Measurements from ENCODE around the gene CRISPLD2.

Gene CRISPLD2

DNA sequence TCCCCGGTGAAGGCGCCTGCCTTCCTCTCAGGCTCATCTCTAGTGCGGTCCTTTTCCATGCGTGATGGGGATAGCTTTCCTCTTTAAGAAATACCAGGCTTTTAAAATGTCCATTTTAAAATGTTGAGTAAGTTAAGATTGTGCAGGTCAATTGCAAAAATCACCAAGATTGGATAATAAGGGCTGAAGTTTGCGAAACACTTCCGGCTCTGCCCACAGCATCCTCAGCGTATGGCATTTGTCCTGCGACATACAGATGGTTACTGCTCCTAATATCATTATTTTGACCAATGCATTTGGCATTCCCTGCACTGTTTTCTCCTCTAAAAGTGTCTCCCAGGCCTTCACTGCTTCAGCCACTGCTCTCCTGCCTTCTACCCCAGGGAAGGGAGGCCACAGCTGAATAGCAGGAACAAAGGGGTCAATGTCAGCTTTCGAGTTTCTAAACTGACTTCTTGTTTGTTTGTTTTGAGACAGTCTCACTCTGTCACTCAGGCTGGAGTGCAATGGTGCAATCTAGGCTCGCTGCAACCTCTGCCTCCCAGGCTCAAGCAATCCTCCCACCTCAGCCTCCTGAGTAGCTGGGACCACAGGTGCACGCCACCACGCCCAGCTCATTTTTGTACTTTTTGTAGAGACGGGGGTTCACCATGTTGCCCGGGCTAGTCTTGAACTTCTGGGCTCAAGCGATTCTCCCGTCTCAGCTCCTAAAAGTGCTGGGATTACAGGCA lies 91.9 kb downstream of the CRISPLD2 start:
- no peak for DNase-seq (ENCODE audit: low read depth in 3 of 3)

DNA sequence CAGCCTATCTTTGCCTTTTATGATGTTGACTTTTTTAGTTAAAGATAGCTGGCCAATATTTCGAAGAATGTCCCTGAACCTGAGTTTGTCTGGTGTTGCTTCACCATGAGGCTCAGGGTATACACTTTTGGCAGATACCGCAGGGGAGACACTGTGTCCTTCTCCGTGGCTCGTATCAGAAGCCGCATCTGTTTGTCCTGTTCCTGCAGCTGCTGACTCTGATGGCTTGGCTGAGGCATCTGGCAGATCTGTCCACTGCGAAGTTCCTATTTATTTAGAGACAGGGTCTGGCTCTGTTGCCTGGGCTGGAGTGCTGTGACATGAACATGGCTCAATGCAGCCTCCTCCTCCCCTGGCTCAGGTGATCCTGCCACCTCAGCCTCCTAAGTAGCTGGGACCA lies 93.5 kb downstream of the CRISPLD2 start:
- no peak for DNase-seq (ENCODE audit: low read depth in 3 of 3)

DNA sequence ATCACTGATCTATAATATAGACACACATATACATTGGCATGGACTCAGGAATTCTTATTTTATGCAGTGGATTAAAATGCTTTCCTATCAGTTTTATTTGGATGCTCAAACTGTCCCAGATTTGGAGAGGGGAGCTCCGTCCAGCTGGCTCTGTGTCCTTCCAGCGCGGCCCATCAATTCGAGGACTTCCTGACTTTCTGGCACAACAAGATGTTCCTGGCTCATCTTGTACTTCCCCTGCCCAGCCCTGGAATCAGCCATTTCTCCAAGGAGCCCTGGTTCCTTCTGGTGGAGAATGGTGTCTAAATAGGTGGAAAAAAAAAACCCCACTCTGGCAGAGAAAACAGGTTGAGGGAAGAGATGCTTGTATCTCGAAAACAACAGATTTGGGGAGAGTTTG lies 94.5 kb downstream of the CRISPLD2 start:
- DNase-seq (ENCODE audit: low read depth in 3 of 3), result no peak

DNA sequence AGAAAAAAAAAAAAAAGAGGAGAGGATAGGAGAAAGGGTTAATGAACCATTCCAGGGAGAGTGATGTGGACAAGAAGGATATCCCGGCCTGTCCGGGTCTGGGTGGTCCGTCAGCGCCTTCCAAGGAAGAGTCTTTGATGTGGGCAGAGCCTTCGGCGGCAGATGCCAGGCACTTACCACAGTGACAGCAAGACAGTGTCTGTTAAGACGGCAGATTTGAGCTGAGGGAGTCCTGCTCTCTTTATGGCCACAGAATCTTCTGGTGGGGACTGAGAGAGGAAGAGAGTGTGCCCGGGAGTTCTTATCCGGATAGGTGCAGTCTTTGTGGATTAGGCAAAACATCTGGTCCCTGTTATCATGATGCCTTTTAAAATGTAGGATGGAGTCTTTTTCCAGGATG lies 96.4 kb downstream of the CRISPLD2 start:
- no peak for DNase-seq (ENCODE audit: low read depth in 3 of 3)

DNA sequence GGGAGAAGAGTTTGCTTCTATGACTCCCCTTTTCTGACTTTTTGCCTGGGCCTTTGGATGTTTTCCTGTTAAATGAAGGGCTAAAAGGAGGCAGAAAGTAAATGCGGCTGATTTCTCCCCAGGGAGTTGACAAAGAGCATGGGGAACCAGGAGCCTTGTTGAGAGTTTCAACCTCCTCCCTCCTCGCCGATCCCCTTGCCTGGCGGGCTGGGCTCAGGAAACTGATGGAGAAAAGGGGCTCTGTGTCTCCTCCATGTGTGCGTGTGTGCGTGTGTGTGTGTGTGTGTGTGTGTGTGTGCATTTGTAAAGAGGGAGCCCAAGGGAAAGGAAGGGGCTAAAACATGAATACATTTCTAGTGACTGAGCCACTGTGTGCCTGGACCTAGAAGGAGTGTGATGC lies 97.1 kb downstream of the CRISPLD2 start:
- DNase-seq (ENCODE audit: low read depth in 3 of 3), result no peak

DNA sequence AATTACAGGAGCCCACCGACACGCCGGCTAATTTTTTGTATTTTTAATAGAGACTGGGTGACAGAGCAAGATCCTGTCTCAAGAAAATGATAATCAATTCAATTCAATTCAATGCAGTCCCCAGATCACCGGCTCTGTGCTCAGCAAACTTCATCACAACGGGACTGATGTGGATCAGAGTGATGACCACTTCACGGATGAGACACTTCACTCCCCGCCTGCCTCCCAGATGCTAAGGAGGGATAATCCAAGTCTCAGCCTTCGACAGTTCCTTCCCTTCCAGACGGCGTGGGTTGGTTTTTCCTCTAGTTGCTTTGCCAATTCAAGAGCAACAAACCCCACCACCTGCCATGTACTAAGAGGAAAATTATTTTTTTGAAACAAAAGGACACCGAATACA lies 97.7 kb downstream of the CRISPLD2 start:
- DNase-seq (ENCODE audit: low read depth in 3 of 3), result no peak

DNA sequence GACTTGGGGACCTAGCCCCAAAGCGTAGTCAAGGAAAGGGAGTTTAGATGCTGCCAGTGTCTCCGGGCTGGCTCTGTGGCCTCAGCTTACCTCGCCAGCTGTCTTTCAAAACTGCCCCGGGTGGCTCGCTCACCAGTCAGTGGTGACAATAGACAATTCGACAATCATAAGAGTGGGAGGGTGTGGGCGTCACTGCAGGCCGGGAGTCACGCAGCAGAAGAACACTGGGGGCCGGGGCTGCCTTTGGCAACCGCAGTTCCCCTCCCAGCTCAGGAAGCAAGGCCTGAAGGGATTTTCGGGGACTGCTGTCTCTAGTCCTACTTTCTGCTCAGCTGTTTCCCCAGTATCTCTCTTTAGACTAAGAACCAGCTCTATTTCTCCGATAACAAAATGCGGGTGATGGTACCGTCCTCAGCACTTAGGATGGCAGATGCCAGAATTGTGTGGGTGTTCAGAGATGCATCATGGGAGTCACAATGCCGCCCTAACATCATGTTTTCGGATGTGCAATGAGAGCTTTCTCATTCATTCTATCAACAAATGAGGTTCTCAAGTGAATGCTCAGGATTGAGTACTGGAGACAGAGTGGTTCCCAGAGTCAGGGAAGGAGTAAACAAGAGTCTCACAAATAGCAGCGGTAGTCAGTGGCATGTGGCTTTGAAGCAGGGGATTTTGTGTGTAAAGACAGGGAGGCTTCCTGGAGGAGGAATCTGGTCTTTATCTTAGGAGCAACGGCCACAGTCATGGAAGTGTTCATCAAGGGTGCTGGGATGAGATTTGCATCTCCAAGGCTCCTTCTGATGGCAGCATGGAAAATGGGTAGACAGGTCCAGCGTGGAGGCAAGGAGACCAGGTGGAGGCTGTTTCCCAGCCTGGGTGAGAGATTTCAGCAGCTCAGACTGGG lies 98.5 kb downstream of the CRISPLD2 start:
- no peak for DNase-seq (ENCODE audit: low read depth in 3 of 3)

DNA sequence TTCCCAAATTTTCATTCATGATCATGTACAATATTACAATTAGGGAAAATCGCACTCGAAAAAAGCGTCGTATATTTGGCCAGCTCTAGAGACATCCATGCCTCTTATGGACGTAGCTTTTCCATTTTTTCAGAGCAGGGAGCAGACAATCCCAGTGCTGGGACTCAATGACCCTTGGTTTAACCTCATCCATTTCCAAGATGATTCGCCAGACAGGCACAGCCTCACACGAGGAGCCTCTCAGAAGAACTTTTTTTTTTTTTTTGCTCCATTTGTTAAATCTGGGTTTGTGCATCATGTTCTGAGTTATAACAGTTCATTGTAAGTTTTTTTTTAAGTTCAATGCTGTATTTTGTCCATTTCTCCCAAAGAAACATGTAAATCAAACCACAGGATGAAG lies 99.5 kb downstream of the CRISPLD2 start:
- no peak for DNase-seq (ENCODE audit: low read depth in 3 of 3)

DNA sequence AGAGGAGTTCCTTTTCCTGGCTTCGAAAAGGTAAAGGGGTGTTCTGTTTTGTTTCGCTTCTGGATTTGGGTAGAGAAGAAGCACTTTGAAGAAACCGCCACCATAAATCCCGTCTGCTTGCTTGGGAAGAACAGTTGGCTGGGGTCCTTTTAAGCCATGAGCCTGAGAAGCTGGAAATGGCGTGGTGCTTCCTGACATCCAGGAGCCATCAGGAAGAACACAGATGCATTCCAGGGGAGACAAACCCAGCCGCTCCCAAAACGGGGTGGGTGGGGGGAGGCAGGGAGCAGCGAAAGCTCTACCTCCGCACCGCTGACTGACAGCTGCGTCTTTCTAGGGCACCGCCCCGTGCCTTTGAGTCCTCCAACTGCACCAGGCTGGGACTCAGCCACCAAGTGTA lies 99.9 kb downstream of the CRISPLD2 start:
- no peak for DNase-seq (ENCODE audit: low read depth in 3 of 3)

DNA sequence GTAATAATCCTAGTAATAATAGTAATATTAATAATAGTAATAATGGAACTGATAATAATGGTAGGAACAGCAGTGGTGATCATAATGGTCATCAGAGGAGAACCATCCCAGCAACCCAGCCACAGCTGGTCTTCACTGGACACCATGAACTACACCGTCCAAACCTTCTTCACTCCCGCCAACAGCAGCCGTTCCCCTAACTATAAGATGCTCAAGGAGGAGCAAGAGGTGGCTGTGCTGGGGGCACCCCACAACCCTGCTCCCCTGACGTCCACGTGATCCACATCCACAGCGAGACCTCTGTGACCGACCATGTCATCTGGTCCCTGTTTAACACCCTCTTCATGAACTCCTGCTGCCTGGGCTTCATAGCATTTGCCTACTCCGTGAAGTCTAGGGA lies 100.5 kb downstream of the CRISPLD2 start:
- no peak for DNase-seq (ENCODE audit: low read depth in 3 of 3)

DNA sequence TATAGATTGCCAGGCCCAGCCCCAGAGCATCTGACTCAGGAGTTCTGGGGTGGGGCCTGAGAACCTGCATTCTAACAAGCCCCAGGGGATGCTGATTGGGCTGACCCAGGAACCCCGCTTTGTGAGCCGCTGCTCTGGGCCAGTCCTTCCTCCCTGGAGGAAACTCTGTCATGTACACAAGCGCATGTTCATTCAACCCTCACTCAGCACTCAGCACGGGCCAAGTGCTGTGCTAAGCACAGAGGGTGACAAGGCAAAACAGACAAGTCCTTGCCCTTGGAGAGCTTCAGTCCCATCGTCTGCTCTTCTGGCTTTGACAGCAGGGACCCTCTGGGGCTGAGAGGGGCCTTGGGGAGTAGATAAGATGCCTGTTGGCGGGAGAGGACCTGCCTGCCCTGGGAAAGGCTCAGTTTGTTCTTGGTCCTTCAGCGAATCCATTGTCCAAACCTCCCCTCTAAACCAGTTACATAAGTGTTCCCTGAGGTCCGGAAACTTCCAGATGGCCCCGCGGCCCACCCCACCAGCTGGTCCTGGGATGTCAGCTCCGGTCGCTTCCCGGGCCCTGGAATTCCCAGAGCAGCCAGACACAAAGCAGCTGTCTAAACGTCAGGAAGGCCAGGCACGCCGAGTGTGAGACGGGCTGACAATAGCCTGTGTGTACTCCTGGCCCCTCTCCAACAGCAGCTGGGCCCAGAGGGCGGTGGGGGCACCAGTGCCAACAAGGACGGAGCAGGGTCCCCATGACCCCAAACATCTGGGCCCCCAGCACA lies 102.8 kb downstream of the CRISPLD2 start:
- DNase-seq (ENCODE audit: low read depth in 3 of 3), result no peak

DNA sequence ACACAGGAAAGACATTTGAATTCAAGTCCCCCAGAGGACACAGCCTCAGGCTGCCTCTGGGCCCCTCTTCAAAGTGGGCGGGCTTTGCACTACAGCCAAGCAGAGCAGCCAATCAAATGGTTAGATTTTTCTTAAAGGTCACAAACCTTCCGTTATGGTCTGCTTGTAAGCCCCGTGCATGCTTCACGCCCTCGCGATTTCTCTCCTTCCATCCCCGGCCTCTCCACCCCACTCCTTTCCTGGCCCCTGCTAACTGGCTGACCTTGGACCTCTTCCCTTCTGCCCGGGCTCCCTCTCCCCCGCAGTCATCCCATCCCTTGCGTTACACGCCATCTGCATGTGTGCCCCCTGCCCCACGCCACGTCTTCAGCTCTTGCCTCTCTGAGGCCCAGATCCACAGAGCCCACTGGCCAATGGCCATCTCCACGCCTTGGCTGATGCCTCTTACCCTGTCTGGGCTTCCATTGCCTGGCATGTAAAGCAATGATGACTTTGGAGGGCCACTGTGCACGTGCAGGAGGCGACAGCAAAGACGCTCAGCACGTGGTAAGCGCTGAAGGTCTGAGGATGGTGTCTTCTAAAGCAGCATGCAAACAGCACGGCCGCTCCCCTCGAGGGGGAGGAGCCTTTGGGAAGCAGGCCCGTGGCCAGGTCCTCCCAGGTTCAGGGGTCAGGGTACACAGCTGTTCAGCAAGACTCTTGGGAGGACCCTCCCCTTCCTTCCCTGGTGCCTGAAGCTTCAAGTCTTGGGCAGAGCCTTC lies 104.7 kb downstream of the CRISPLD2 start:
- no peak for DNase-seq (ENCODE audit: low read depth in 3 of 3)

DNA sequence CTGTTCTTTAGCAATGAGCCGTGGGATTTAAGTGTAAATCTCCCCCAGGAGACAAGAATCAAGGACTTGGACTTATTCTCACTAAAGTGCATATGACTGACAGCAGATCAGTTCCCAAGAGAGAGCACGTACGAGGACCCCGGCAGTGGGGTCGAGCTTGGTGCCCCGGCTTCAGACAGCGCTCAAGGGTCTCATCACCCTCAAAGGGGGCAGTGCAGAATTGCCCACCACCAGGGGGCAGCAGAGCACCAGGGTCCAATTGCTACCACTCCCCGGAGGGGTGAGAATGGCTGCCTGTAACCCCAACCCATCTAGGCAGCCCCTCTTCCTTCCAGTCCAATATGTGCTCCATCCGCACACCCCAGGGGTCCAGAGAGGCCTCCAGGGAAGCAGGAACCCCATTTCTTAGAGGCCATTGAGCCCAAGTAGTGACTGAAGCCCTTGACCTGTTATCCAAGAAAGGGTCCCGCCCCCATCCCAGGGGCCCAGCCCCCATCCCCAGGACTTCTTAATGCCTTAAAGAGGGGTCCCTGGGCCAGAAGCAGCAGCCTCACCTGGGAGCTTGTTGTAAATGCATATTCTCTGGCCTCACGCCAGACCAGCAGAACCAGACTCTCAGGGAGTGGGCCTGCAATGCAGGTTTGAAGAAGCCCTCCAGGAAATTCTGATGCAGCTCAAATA lies 105.4 kb downstream of the CRISPLD2 start:
- peak; percentile 36 to 60 (median 57) for DNase-seq (ENCODE audit: low read depth in 3 of 3)

DNA sequence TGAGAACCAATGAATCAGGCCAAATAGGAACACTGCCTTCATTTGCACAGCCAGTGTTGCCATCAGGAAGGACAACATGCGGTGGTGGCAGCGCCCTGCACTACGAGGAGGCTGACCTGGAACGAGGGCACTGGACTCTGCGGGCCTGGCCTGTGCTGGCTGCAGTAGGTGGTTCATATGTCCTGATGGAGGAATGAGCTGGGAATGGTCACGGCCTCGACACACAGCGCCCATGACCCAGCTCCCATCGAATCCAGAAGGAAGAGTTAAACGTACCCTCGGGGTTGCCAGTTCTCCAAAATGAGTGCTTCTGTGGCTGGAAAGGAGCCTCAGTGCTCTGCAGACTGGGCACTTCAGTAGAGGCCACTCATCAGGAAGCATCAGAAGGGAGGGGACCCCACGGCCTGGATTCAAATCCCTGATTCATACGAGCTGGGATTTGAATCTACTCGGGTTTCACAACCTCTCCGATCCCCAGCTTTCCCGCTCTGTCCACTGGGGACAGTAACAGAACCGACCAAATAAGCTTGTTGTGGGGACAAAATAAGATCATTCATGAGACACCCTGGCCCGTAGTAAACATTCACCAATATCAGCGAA lies 106.1 kb downstream of the CRISPLD2 start:
- no peak for DNase-seq (ENCODE audit: low read depth in 3 of 3)

DNA sequence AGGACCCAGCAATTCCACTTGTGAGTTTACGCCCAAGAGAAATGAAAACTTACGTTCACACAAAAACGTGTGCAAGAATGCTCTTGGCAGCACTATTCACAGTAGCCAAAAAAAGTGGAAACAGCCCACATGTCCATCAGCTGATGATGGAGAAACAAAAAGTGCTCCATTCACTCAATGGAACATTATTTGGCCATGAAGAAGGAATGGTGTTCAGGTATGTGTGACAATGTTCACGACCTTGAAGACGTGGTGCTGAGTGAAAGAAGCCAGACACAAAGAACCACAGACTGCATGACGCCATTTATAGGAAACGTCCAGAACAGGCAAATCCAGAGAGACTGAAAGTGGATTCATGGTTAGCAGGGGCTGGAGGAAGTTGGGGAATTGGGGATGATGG lies 106.7 kb downstream of the CRISPLD2 start:
- DNase-seq (ENCODE audit: low read depth in 3 of 3), result no peak

DNA sequence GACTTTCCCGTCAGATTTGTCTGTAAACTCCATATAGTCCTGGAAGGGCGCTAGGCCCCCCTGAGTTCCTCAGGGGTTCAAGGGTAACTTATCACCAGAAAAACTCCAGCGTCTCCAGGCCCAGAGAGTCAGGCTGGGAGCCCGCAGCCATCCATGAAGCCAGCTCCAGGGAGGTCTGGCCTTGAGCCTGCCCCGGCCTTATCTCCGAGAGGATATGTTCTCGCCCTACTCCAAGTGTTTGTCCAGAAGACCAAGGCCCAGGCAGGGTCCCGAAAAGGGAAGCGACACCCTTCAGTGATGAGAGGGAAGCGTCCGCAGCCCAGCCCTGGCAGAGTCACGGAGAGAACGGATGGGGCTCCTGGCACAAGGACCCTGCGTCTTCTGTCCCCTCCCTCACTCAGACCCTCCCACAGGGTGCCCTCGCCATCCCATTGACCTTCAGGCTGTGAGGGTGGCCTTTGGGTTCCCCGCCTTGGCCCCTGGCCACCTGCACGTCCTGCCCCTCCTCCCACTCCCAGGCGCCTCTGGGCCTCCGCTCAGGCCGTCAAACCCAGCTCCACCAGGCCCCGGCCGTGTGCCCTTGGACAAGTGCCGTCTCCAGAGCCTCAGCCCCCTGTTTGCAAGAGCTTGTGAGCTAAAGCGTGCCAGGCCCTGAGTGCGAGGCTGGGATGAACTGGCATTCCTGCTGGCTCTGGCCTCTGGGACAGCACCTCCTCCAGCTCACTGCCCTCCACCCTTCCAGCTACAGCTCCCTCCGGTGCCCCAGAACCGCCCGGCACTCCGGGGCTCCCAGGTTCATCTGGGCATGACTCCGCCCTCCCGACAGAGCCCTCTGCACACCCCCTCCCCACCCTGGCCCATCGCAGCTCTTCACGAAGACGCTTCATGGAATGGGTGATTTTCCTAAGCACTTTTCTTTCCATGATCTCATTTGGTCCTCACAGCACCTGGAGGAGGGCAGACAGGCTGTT lies 108.1 kb downstream of the CRISPLD2 start:
- no peak for DNase-seq (ENCODE audit: low read depth in 3 of 3)

DNA sequence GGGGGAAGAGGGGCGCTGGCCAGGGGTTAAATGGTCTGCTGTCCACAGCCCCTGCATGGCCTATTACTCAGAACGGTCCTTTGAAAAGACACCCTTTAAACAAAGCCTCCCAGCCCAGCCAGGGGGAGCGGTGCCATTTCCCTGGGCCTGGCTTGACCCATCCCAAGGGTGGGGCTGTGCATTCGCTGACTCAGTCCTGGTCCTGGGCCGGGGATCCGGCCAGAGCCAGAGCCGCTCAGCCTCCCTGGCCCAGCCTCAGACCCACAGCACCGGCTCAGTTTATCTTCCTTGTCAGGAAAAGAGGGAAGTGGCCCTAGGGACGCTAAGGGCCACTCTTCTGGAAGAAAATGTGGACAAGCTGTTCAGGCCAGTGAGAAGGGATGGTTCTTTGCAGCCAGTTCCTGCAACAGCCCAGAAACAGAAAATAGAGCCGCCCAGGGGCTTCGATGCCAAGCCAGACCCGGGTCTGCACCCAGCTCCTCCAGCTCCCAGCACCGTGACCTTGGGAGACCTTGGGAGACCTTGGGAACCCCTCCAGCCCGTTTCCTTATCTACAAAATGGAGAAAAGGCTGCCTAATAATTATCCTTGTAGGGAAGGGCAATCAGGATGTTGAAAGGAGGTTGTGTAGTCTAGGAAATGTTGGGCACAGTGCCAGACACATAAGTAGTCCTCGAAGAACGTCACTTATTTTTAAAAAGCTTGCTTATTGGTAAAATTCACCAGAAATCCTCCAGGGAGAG lies 109.1 kb downstream of the CRISPLD2 start:
- DNase-seq (ENCODE audit: low read depth in 3 of 3), result no peak

DNA sequence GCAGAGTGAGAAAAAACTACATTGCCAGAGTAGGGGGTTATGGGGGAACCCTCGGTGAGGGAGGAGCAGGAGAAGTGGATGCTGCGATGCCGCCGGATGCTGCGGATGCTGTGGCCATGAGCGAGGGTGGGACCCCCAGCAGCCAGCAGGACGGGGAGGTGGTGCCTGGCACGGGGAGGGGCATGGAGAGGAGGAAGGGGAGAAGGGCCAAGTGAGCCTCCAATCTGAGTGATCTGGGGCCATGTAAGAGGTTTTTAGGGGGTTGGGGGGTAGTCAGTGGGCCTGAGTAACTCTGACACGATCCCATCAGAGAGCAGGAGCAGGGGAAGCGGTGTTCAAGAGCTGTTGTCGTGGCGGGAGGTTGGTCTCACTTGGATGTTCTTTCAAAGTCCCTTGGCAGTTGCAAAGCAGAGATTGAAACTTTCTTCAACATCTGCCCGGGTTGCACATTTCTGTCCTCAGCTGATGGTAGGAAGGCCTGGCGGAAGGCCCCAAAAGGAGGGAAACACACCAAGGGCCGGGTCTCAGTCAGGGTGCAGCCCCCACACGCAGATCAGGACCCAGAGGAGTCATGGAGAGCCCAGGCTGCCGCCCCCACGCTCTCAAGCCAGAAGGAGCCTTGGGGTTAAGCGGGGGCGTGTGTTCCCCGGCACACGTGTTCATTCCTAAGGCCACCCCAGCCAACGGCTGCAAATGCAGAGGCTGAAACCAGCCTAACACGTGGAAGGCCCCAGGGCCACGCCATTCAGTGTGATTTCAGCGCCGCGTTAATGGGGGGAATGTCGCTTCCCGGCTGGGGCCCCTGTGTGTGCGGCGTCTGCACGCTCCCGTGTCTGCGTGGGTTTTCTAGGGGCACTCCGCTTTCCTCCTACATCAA lies 109.9 kb downstream of the CRISPLD2 start:
- DNase-seq (ENCODE audit: low read depth in 3 of 3), result no peak

All from stimulated activated CD4-positive, alpha-beta T cell treated with anti-CD3 and anti-CD28 coated beads, TNF-alpha, amount 100 ng/mL, for 48 hours (primary cell).